NB4 (cell line): Measurements from ENCODE around the gene MIAT.

ENCODE experiments used
- DNase-seq: peaks from one replicate; pipeline ENCODE4 v3.0.0; 2010; ENCODE audit warnings: low read depth
- H3K4me3 ChIP-seq: one replicate; pipeline ENCODE4 v1.5.1; 2011; ENCODE audit warnings: mild to moderate bottlenecking, low read depth, low read length, moderate library complexity
- MAX ChIP-seq: IDR thresholded peaks from 2 replicates; pipeline ENCODE4 v1.6.1; 2011; ENCODE audit warnings: low read depth, low read length
- MYC ChIP-seq: IDR thresholded peaks from 2 replicates; pipeline ENCODE4 v1.6.1; 2011; ENCODE audit warnings: low read depth, low read length
- POLR2A ChIP-seq: IDR thresholded peaks from 2 replicates; pipeline ENCODE4 v1.6.1; 2011; ENCODE audit warnings: mild to moderate bottlenecking; ENCODE audit not compliant: insufficient read length; ENCODE audit errors: extremely low read depth
- TF ChIP-seq, protein P1 (sequence below): IDR thresholded peaks from one replicate; pipeline ENCODE4 v1.5.1; 2012; ENCODE audit warnings: low read depth, low read length

MIAT gene

DNA sequence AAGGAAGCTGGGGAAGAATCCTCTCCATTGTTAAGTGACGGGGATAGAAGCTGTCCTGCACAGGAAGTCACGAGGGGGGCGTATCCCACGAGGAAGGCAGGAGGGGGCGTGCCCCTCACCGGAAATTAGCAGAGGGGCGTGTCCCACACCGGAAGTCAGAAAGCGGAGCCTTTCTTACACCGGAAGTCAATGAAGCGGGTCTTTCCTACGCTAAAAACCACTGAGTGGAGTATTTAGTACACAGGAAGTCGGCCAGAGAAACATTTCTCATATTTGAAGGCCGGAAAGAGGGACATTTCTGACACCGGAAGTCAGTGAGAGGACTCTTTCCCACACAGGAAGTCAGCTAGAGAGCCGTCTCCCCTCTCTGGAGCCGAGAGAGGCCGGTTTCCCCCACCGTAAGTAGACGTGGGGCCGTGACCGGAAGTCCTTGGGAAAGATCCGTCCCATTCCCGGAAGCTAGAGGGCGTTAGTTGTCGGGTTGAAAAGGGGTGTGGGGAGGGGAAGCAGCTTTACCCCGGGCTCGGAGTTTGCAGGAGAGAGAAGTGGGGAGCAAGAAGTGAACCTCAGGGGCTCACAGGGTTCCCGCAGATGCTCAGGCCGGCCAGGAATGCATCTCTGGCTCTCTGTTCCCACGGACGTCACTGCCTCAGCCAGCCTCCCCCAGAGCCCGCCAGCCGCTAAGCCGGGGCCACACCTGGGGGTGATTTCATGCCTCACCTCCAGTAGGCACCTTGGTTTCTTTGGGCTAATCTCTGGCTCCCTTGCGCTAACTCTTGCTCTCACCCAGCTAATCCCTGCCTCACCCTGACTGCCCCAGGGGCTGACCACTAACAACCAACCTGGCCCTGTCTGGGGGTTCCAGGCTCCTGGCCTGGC is 15.4 kb downstream of the MIAT start:
- TF ChIP-seq POLR2A (peak; percentile 29), MAX (peak; percentile 78), MYC (peak; percentile 56; the same call in 1 of the 2 replicates)
- TF ChIP-seq, protein P1, sequence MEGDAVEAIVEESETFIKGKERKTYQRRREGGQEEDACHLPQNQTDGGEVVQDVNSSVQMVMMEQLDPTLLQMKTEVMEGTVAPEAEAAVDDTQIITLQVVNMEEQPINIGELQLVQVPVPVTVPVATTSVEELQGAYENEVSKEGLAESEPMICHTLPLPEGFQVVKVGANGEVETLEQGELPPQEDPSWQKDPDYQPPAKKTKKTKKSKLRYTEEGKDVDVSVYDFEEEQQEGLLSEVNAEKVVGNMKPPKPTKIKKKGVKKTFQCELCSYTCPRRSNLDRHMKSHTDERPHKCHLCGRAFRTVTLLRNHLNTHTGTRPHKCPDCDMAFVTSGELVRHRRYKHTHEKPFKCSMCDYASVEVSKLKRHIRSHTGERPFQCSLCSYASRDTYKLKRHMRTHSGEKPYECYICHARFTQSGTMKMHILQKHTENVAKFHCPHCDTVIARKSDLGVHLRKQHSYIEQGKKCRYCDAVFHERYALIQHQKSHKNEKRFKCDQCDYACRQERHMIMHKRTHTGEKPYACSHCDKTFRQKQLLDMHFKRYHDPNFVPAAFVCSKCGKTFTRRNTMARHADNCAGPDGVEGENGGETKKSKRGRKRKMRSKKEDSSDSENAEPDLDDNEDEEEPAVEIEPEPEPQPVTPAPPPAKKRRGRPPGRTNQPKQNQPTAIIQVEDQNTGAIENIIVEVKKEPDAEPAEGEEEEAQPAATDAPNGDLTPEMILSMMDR, result peak; percentile 35
- peak overlapping the region; percentile 95 for H3K4me3 ChIP-seq
- DNase-seq, result peak; percentile 95

DNA sequence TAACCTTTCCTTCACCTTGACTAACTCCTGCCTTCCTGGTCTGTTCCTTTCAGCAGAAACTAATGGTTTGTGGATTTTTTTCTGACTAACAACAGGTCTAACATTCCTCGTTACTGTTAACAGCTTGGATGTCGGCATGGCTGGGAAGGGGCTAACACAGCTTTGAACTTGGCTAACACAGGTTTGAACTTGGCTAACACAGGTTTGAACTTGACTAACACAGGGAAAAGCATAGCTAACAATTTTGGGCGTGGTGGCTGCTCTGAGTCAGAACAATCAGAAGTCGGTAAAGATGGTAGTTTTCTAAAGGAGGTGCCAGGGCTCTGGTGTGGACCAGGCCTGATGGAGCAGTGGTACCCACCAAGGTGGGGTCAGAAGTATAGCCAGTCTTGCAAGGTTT is 16.1 kb downstream of the MIAT start:
- no peak for TF ChIP-seq MYC
- TF ChIP-seq POLR2A, result no peak
- TF ChIP-seq, protein P1, result no peak
- no peak for TF ChIP-seq MAX
- H3K4me3 ChIP-seq, result peak overlapping the region; percentile 95
- DNase-seq, result no peak

DNA sequence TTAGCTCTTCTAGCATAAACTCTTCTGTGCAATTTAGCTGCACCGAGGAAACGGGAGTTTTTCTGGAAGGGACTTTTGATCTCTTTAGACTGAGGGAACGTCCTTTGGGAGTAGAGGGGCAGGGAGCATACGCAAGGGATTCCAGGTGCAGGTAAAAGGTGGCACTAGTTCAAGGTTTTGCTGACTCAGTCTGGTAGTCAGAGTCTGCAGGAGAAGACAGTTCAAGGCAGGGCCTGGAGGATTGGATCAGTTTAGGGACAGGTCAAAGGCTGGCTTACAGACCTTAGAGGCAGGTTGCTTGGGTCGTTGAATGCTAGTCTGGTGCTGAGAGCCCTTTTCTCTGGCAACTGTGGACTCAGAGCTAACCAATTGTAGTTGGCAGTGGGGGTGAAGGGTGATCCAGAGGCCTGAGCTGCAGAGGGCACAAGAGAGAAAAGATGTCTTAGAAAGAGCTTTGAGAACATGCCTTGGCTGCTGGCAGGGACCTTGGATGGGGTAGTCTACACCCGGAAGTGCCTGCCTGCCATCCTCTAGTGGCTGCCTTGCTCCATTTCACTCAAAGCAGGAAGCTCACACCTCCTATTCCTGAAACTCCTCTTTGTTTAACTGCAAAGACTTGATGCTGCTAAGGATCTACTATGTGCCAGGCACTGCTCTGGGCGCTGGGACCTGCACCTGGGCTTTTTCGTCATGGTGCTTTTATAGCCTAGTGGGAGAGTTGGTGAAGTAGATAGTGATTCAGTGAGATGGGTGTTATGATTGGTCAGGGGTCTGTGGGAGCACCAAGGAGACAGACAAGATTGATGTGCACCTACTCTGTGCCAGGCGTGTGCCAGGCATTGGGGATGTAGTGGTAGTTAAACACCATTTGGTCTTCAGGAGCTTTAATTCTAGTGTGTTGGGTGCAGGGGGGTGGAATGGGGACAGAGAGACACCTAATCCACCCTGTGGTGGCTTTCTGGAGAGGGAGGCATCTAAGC is 17.1 kb downstream of the MIAT start:
- no peak for TF ChIP-seq MYC
- TF ChIP-seq, protein P1, result no peak
- no peak for TF ChIP-seq MAX
- no peak for TF ChIP-seq POLR2A
- peak overlapping the region; percentile 95 for H3K4me3 ChIP-seq
- DNase-seq, result no peak

DNA sequence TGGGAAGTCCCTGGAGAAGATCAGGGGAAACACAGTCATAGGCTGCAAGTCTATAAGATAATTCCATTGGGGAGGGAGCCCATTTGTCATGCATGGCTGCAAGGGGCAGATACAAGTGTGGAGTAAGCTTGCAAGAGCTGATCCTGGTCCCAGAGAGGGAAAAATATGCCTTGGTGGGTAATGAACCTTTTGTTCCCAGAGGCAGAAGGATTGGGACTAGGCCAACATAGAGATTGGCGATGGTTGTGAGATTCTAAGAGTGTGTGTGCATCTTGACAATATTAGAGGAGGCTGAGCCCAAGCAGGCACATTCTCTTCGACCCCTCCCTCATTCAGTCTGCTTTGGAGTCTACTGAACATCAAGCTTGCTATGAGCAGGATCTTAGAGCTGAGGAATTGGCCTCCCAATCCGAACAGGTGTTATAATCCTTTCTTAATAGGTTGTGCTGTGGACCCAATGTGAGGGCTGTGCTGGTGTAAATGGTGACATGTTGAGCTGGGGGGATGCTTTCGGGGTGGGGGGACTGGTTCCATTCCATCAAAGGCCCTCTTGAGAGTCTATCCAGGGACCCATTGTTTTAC is 18.4 kb downstream of the MIAT start:
- no peak overlapping the region for H3K4me3 ChIP-seq

DNA sequence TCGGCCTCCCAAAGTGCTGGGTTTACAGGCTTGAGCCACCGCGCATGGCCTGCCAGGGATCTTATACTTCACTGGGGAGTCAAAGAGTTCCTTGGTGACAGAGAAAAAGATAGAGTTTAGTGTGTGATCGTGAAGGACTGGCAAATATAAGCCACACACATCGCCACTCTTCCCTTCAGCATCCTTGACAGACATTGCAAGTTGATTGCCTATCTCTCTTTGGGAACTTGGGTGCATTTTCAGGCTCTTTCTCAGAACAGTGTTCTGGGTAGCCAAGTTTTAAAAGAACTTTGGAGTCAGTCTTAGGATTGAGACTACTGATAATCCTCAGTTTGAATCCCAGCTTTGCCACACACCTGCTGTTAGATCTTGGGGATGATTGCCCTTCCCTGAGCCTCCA is 19.8 kb downstream of the MIAT start:
- TF ChIP-seq MYC (no peak), POLR2A (no peak), MAX (no peak)
- TF ChIP-seq, protein P1, result no peak
- DNase-seq, result no peak
- H3K4me3 ChIP-seq, result no peak overlapping the region

More for the DNA sequence above, 18.4 kb downstream of the MIAT start:
- no peak for DNase-seq
- TF ChIP-seq, protein P1, result no peak
- TF ChIP-seq MAX, result no peak
- no peak for TF ChIP-seq MYC
- TF ChIP-seq POLR2A, result no peak
